HepG2 (cell line): ENCODE measurements around the gene CCR5AS.

Experiments
- ATAC-seq: fragments of 200-7000 bp; cut with Tn5 transposase; 3 replicates; pipeline ENCODE4 v1.9.1; 2020; ENCODE audit warnings: mild to moderate bottlenecking, moderate library complexity
- BruUV-seq: library from RNA; stranded (reverse); fragments of 400-500 nt; replicated peaks from 2 replicates; lab custom pipeline; 2021; lab: Mats Ljungman, UMichigan
- CTCF ChIA-PET: fragments of 300-600 bp; formaldehyde crosslinking; extraction: SDS; loops from one replicate; lab custom pipeline; 2021; ENCODE audit warnings: low total read pairs, inconsistent platforms, low intra/inter-chr PET ratio; lab: Yijun Ruan, JAX
- POLR2A ChIA-PET: fragments of 350-600 bp; sonication (Branson Sonifier 250); formaldehyde crosslinking; loops from one replicate; lab custom pipeline; 2020; ENCODE audit warnings: antibody characterized with exemption, inconsistent platforms; lab: Yijun Ruan, JAX
- DNase-seq: peaks from one replicate; pipeline ENCODE4 v3.0.0-alpha.2; 2015; ENCODE audit warnings: low spot score
- FAIRE-seq: peaks from 3 replicates; lab custom pipeline; 2011; peaks lifted over from hg19 to GRCh38; lab: Jason Lieb, UNC
- H2AFZ ChIP-seq: one replicate; pipeline ENCODE4 v1.6.1; 2011; ENCODE audit warnings: low read length, inconsistent platforms
- H3K27ac ChIP-seq: fragments of 300-600 bp; 3 replicates; pipeline ENCODE4 v1.8.0; 2011; ENCODE audit warnings: mixed run types, mild to moderate bottlenecking, mixed read lengths, low read length, inconsistent platforms; ENCODE audit not compliant: insufficient read depth; ENCODE audit errors: extremely low read length
- H3K27me3 ChIP-seq, 2 experiments: fragments of 200-600 bp in 1 of 2; 2 replicates in 1 of 2; 3 replicates in 1 of 2; pipeline versions ENCODE4 v1.6.0 to v1.8.0; 2011; ENCODE audit warnings: low read length in 2 of 2, mild to moderate bottlenecking in 2 of 2, moderate library complexity in 2 of 2, inconsistent platforms in 1 of 2; ENCODE audit not compliant: insufficient read depth in 2 of 2, control insufficient read depth in 1 of 2
- H3K36me3 ChIP-seq, 2 experiments: fragments of 200-600 bp in 1 of 2; replicated peaks in 1 of 2; 2 replicates in 1 of 2; 3 replicates in 1 of 2; pipeline versions ENCODE4 v1.5.1 to v1.8.0; 2011; ENCODE audit warnings: low read length in 2 of 2, inconsistent platforms in 1 of 2; ENCODE audit not compliant: insufficient read depth in 2 of 2, control insufficient read depth in 1 of 2
- H3K4me1 ChIP-seq: 2 replicates; pipeline ENCODE4 v1.5.1; 2012; ENCODE audit warnings: low read length, inconsistent platforms; ENCODE audit not compliant: insufficient read depth
- H3K4me2 ChIP-seq: 2 replicates; pipeline ENCODE4 v1.6.0; 2011; ENCODE audit warnings: low read depth, low read length, inconsistent platforms
- H3K4me3 ChIP-seq, 3 experiments: fragments of 200-600 bp in 1 of 3; sonication (generic), shearing (Covaris generic) in 1 of 3; replicated peaks in 1 of 3; 2 replicates each; pipeline ENCODE4 v1.5.1; 2011 to 2016; ENCODE audit warnings: low read length in 3 of 3, inconsistent platforms in 2 of 3, low read depth in 2 of 3, mild to moderate bottlenecking in 2 of 3, control low read depth in 1 of 3, mixed read lengths in 1 of 3; ENCODE audit not compliant: insufficient read depth in 1 of 3
- H3K79me2 ChIP-seq: one replicate; pipeline ENCODE4 v1.6.1; 2011; ENCODE audit warnings: low read length, inconsistent platforms; ENCODE audit not compliant: insufficient read depth
- H3K9ac ChIP-seq: 2 replicates; pipeline ENCODE4 v1.6.0; 2011; ENCODE audit warnings: mild to moderate bottlenecking, low read depth, low read length, inconsistent platforms; ENCODE audit not compliant: insufficient read depth
- H3K9me3 ChIP-seq: 2 replicates; pipeline ENCODE4 v1.5.1; 2012; ENCODE audit warnings: mild to moderate bottlenecking, low read length
- H4K20me1 ChIP-seq: 2 replicates; pipeline ENCODE4 v1.6.0; 2011; ENCODE audit warnings: inconsistent platforms, mild to moderate bottlenecking, low read length, moderate library complexity; ENCODE audit not compliant: insufficient read depth
- BORCS8-MEF2B ChIP-seq: sonication (generic); formaldehyde crosslinking; IDR thresholded peaks from 2 replicates; pipeline ENCODE4 v1.8.0; 2022; ENCODE audit warnings: mild to moderate bottlenecking, missing genetic modification reagents
- EEA1 ChIP-seq: sonication (generic); formaldehyde crosslinking; IDR thresholded peaks from 2 replicates; pipeline ENCODE4 v1.5.1; 2020; ENCODE audit warnings: mild to moderate bottlenecking, missing genetic modification reagents, borderline replicate concordance
- FUBP1 ChIP-seq: sonication (generic); formaldehyde crosslinking; IDR thresholded peaks from 2 replicates; pipeline ENCODE4 v1.5.1; 2020; ENCODE audit warnings: missing genetic modification reagents, mild to moderate bottlenecking, borderline replicate concordance
- STAT5B ChIP-seq: sonication (generic); formaldehyde crosslinking; IDR thresholded peaks from 2 replicates; pipeline ENCODE4 v1.4.0; 2020; ENCODE audit warnings: missing genetic modification reagents
- TBL1XR1 ChIP-seq: fragments of 150-350 bp; IDR thresholded peaks from 2 replicates; pipeline ENCODE4 v1.6.1; 2014; ENCODE audit warnings: borderline replicate concordance, low read length; ENCODE audit not compliant: partially characterized antibody
- TEAD3 ChIP-seq: optimal IDR thresholded peaks from 2 replicates; pipeline ENCODE3; 2016; ENCODE audit warnings: borderline replicate concordance
- ZIK1 ChIP-seq: sonication (generic); formaldehyde crosslinking; IDR thresholded peaks from 2 replicates; pipeline ENCODE4 v1.5.0; 2020; ENCODE audit warnings: mild to moderate bottlenecking, low read depth, missing genetic modification reagents, borderline replicate concordance
- ZNF260 ChIP-seq: sonication (generic); formaldehyde crosslinking; IDR thresholded peaks from 2 replicates; pipeline ENCODE4 v1.4.0; 2020; ENCODE audit warnings: missing genetic modification reagents, low read depth, mild to moderate bottlenecking, borderline replicate concordance
- WGBS: methylation state at CpG from one replicate; pipeline ENCODE4 v1.1.6; 2017; ENCODE audit warnings: low lambda C conversion rate; 5-methylcytosine and 5-hydroxymethylcytosine counted together
- in situ Hi-C: cut with HindIII; loops from 2 replicates; pipeline ENCODE4 v1.10.0; 2017; ENCODE audit warnings: low pct_unique_long_range_greater_than_20kb; ENCODE audit not compliant: extremely low pct_ligation_motif_present
- intact Hi-C: fragments of 100-400 bp; cut with micrococcal nuclease; formaldehyde crosslinking; loops from one replicate; pipeline ENCODE4 v1.10.0; 2022; ENCODE audit not compliant: unreplicated experiment
- TF ChIP-seq, protein P1 (sequence below): IDR thresholded peaks from 2 replicates; pipeline ENCODE4 v1.6.1; 2016; ENCODE audit warnings: mild to moderate bottlenecking, missing biosample characterization, missing genetic modification reagents
- TF ChIP-seq, protein P2 (sequence below): sonication (generic); formaldehyde crosslinking; IDR thresholded peaks from 2 replicates; pipeline ENCODE4 v1.4.0; 2020; ENCODE audit warnings: missing genetic modification reagents
- TF ChIP-seq, protein P3 (sequence below): sonication (generic); formaldehyde crosslinking; IDR thresholded peaks from 2 replicates; pipeline ENCODE4 v1.4.0; 2020; ENCODE audit warnings: missing genetic modification reagents
- TF ChIP-seq, protein P4 (sequence below): sonication (generic); formaldehyde crosslinking; conservative IDR thresholded peaks from 2 replicates; pipeline ENCODE4 v1.4.0; 2020; ENCODE audit warnings: mild to moderate bottlenecking, missing genetic modification reagents, moderate library complexity

CCR5AS gene

GRCh38 chr3:46400846-46401245, 6.0 kb downstream of the CCR5AS start:
- FAIRE-seq (no peak), DNase-seq (no peak), ATAC-seq (no peak)
- TF ChIP-seq, protein P1, sequence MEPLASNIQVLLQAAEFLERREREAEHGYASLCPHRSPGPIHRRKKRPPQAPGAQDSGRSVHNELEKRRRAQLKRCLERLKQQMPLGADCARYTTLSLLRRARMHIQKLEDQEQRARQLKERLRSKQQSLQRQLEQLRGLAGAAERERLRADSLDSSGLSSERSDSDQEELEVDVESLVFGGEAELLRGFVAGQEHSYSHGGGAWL (CRISPR knock-in tag), result no peak
- TF ChIP-seq TEAD3 (CRISPR knock-in tag), result no peak
- TF ChIP-seq, protein P2, sequence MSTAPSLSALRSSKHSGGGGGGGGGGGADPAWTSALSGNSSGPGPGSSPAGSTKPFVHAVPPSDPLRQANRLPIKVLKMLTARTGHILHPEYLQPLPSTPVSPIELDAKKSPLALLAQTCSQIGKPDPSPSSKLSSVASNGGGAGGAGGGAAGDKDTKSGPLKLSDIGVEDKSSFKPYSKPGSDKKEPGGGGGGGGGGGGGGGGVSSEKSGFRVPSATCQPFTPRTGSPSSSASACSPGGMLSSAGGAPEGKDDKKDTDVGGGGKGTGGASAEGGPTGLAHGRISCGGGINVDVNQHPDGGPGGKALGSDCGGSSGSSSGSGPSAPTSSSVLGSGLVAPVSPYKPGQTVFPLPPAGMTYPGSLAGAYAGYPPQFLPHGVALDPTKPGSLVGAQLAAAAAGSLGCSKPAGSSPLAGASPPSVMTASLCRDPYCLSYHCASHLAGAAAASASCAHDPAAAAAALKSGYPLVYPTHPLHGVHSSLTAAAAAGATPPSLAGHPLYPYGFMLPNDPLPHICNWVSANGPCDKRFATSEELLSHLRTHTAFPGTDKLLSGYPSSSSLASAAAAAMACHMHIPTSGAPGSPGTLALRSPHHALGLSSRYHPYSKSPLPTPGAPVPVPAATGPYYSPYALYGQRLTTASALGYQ (CRISPR knock-in tag), result no peak
- no peak for TF ChIP-seq FUBP1
- TF ChIP-seq EEA1 (CRISPR knock-in tag), result no peak
- no peak for TF ChIP-seq ZIK1
- TF ChIP-seq, protein P3, sequence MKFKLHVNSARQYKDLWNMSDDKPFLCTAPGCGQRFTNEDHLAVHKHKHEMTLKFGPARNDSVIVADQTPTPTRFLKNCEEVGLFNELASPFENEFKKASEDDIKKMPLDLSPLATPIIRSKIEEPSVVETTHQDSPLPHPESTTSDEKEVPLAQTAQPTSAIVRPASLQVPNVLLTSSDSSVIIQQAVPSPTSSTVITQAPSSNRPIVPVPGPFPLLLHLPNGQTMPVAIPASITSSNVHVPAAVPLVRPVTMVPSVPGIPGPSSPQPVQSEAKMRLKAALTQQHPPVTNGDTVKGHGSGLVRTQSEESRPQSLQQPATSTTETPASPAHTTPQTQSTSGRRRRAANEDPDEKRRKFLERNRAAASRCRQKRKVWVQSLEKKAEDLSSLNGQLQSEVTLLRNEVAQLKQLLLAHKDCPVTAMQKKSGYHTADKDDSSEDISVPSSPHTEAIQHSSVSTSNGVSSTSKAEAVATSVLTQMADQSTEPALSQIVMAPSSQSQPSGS, result no peak
- TF ChIP-seq, protein P4, sequence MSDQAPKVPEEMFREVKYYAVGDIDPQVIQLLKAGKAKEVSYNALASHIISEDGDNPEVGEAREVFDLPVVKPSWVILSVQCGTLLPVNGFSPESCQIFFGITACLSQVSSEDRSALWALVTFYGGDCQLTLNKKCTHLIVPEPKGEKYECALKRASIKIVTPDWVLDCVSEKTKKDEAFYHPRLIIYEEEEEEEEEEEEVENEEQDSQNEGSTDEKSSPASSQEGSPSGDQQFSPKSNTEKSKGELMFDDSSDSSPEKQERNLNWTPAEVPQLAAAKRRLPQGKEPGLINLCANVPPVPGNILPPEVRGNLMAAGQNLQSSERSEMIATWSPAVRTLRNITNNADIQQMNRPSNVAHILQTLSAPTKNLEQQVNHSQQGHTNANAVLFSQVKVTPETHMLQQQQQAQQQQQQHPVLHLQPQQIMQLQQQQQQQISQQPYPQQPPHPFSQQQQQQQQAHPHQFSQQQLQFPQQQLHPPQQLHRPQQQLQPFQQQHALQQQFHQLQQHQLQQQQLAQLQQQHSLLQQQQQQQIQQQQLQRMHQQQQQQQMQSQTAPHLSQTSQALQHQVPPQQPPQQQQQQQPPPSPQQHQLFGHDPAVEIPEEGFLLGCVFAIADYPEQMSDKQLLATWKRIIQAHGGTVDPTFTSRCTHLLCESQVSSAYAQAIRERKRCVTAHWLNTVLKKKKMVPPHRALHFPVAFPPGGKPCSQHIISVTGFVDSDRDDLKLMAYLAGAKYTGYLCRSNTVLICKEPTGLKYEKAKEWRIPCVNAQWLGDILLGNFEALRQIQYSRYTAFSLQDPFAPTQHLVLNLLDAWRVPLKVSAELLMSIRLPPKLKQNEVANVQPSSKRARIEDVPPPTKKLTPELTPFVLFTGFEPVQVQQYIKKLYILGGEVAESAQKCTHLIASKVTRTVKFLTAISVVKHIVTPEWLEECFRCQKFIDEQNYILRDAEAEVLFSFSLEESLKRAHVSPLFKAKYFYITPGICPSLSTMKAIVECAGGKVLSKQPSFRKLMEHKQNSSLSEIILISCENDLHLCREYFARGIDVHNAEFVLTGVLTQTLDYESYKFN, result no peak
- no peak for TF ChIP-seq STAT5B (CRISPR knock-in tag)
- no peak for TF ChIP-seq TBL1XR1
- TF ChIP-seq BORCS8-MEF2B (CRISPR knock-in tag), result no peak
- no peak for TF ChIP-seq ZNF260 (CRISPR knock-in tag)
- in situ Hi-C loops, result no loop called here
- Histone ChIP-seq H4K20me1 (no peaks in the 10 kb centered on the region), H2AFZ (no peak overlapping the region), H3K27ac (no peak overlapping the region), H3K4me3 (no peak overlapping the region), H3K27me3 (peaks cover 0 to 13% of the 10 kb centered on the region in 2 experiments; a peak in 1 of 5 replicates), H3K79me2 (no peaks in the 10 kb centered on the region), H3K9me3 (no peaks in the 10 kb centered on the region), H3K4me1 (no peaks in the 10 kb centered on the region), H3K4me2 (no peak overlapping the region), H3K9ac (no peak overlapping the region), H3K36me3 (no peaks in the 10 kb centered on the region)
- ChIA-PET CTCF (no interaction called here), POLR2A (no interaction called here)
- intact Hi-C loops, result no loop called here
- BruUV-seq, result no TSS peak
- WGBS, result 8% methylated on average over 5 of the region's 5 CpGs
